Adrenal gland (tissue), 12 donors: ENCODE measurements around the gene MLLT1. TPM values are rescaled to one million over a fixed set of nuclear protein-coding genes. Genes with fewer than 3 reads are reported as not detected.

Experiments used
- DNase-seq, 7 donors: peaks; one replicate each; pipeline ENCODE4 v3.0.0-alpha.2; 2019 to 2020
- H3K27ac ChIP-seq, 5 donors: fragments of 200-600 bp; sonication (generic) in 4 of 5; 1 replicate in 3 of 5; 2 replicates in 2 of 5; pipeline versions ENCODE4 v1.5.1 to v1.8.0; 2016 to 2020; ENCODE audit warnings: mild to moderate bottlenecking in 1 of 5
- H3K27me3 ChIP-seq: fragments of 200-600 bp; 2 replicates; pipeline ENCODE4 v1.8.0; 2021
- H3K36me3 ChIP-seq, 2 donors: fragments of 200-600 bp; replicated peaks in 1 of 2; 1 replicate in 1 of 2; 2 replicates in 1 of 2; pipeline versions ENCODE4 v1.5.1 to v1.8.0; 2018 to 2022
- H3K4me1 ChIP-seq, 2 donors: fragments of 200-600 bp; replicated peaks in 1 of 2; 1 replicate in 1 of 2; 2 replicates in 1 of 2; pipeline versions ENCODE4 v1.5.1 to v1.8.0; 2018 to 2021
- H3K4me3 ChIP-seq, 4 donors: fragments of 200-600 bp; sonication (generic) in 3 of 4; one replicate each; pipeline ENCODE4 v1.5.1; 2016 to 2018
- H3K9me3 ChIP-seq, 3 donors: fragments of 200-600 bp; sonication (generic) in 1 of 3; replicated peaks in 1 of 3; 1 replicate in 2 of 3; 2 replicates in 1 of 3; pipeline versions ENCODE4 v1.5.1 to v1.8.0; 2016 to 2021
- POLR2A ChIP-seq, 2 donors: fragments of 450-650 bp; IDR thresholded peaks; one replicate each; pipeline ENCODE4 v1.6.1; 2017; ENCODE audit warnings: antibody characterized with exemption in 2 of 2, mild to moderate bottlenecking in 2 of 2, moderate library complexity in 1 of 2
- WGBS, 4 donors: extraction: QIAGEN DNeasy Blood & Tissue Kit in 2 of 4; methylation state at CpG; one replicate each; pipeline versions ENCODE4 v1.1.5 to v1.1.7; 2013 to 2017; 5-methylcytosine and 5-hydroxymethylcytosine counted together
- intact Hi-C, 2 donors: fragments of 100-400 bp; cut with DNase I; formaldehyde crosslinking; loops; one replicate each; pipeline versions ENCODE4 v1.14.1 to v1.15.0; 2022 to 2023
- polyA plus RNA-seq, 3 donors: library from polyadenylated mRNA; stranded (reverse); fragments of 200-250 nt in 2 of 3; fragments of 350-450 nt in 1 of 3; fragmentation: Illumina TruSeq in 1 of 3; extraction: RNeasy Lipid Tissue Mini Kit (QIAGEN cat#74804) in 1 of 3; gene quantifications; one replicate each; pipeline ENCODE4 v1.2.3, GENCODE V29; 2013 to 2014
- total RNA-seq, 9 donors: library from RNA; depleted of rRNA in 4 of 9; stranded (reverse); fragments of >200 nt in 4 of 9; fragments of 120-200 nt in 1 of 9; fragmentation: NEBNext Ultra II Directional in 1 of 9; extraction: Animal tissue kit (Norgen Biotek cat#: 25700) in 1 of 9; gene quantifications; one replicate each; pipeline versions ENCODE4 v1.1.0 to v1.2.4, GENCODE V29; 2013 to 2023
- TF ChIP-seq, protein P1 (sequence below), 6 experiments: fragments of 450-650 bp in 4 of 6; fragments of 200-600 bp in 2 of 6; sonication (generic) in 1 of 6; IDR thresholded peaks; 1 replicate in 5 of 6; 2 replicates in 1 of 6; pipeline versions ENCODE4 v1.5.1 to v1.8.0; 2016 to 2021; ENCODE audit warnings: antibody characterized with exemption in 6 of 6, mild to moderate bottlenecking in 2 of 6, moderate library complexity in 1 of 6
- donor health status: healthy with polysubstance abuse.
- donor health status: Bipolar disorder and iron deficiency.
- donor health status: DM: yes; HTN: yes; CAD: no.
- donor health status: DM: no; HTN: no; CAD: no.
- donor health status: DM: no; HTN: no; CAD: no.
- donor health status: DM: yes; HTN: yes; CAD: no.

Gene MLLT1
- total and polyA plus RNA-seq, 12 donors: 9.3 to 66.3 (median 28.2) TPM

DNA sequence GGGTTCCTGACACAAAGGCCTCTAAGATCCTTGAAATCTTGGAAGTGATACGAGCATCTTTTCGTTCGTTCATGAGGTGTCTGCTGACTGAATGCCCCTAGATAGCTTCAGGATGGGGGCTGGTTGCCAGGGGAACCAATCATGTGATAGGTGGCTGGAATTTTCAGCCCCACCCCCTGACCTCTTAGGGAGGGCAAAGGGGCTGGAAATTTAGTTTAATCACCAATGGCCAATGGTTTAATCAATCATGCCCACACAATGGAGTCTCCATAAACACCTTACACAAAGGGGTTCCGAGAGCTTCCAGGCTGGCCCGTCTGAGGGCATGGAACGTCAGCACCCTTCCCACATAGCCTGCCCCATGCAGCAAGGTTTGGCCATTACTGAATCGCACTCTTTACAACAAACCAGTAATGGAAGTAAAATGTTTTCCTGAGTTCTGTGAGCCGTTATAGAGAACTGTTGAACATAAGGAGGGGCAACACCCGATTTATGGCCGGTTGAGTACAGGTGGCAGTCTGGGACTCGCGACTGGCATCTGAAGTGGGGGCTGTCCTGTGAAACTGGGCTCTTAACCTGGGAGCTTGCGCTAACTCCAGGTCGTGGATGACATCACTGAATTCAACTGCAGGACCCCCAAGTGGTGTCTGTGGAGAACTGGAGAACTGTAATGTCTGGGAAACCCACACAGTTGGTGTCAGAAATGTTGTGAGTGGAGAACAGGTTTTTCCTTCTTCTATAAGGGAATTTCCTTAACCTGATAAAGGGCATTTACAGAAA lies 25.6 kb downstream of the MLLT1 start:
- no peak overlapping the region for H3K27ac ChIP-seq
- H3K4me3 ChIP-seq: no peak overlapping the region
- peaks cover 0 to 6% of the 10 kb centered on the region in 2 donors for H3K36me3 ChIP-seq
- 80 to 94% (median 90%) methylated on average over 14 of the region's 14 CpGs for WGBS, 4 donors
- H3K9me3 ChIP-seq: no peaks in the 10 kb centered on the region
- TF ChIP-seq POLR2A (IDR thresholded peaks at IDR 0.05): no peak
- TF ChIP-seq, protein P1, sequence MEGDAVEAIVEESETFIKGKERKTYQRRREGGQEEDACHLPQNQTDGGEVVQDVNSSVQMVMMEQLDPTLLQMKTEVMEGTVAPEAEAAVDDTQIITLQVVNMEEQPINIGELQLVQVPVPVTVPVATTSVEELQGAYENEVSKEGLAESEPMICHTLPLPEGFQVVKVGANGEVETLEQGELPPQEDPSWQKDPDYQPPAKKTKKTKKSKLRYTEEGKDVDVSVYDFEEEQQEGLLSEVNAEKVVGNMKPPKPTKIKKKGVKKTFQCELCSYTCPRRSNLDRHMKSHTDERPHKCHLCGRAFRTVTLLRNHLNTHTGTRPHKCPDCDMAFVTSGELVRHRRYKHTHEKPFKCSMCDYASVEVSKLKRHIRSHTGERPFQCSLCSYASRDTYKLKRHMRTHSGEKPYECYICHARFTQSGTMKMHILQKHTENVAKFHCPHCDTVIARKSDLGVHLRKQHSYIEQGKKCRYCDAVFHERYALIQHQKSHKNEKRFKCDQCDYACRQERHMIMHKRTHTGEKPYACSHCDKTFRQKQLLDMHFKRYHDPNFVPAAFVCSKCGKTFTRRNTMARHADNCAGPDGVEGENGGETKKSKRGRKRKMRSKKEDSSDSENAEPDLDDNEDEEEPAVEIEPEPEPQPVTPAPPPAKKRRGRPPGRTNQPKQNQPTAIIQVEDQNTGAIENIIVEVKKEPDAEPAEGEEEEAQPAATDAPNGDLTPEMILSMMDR (IDR thresholded peaks at IDR 0.05): no peak
- H3K4me1 ChIP-seq: peaks cover 4 to 13% of the 10 kb centered on the region in 2 donors
- no peaks in the 10 kb centered on the region for H3K27me3 ChIP-seq
- intact Hi-C loops: no loop called here
- DNase-seq: no peak

DNA sequence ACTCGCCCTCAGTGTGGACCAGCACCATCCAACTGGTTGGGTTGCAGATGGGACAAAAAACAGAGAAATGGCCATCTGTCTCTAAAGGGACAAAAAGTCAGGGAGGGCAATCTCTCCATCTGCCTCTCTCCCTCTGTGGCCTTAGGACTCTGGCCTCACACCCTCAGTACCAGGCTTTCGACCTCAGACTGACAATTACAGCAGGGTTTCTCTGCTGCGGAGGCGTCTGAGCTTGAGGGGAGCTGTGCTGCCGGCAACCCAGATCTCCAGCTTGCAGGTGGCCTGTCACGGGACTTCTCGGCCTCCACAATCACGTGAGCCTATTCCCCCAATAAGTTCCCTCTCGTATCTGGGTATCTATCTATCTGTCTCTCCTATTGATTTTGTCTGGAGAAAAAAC lies 27.7 kb downstream of the MLLT1 start:
- H3K27ac ChIP-seq: no peak overlapping the region
- intact Hi-C loops: no loop called here
- no peak for DNase-seq
- no peak for TF ChIP-seq POLR2A (IDR thresholded peaks at IDR 0.05)
- TF ChIP-seq, protein P1 (IDR thresholded peaks at IDR 0.05): no peak
- peaks cover 14 to 25% of the 10 kb centered on the region in 2 donors for H3K4me1 ChIP-seq
- no peaks in the 10 kb centered on the region for H3K36me3 ChIP-seq
- 83 to 100% (median 95%) methylated on average over 7 to 9 of the region's 9 CpGs for whole genome bisulfite sequencing, 4 donors
- H3K27me3 ChIP-seq: no peaks in the 10 kb centered on the region
- no peaks in the 10 kb centered on the region for H3K9me3 ChIP-seq
- no peak overlapping the region for H3K4me3 ChIP-seq

DNA sequence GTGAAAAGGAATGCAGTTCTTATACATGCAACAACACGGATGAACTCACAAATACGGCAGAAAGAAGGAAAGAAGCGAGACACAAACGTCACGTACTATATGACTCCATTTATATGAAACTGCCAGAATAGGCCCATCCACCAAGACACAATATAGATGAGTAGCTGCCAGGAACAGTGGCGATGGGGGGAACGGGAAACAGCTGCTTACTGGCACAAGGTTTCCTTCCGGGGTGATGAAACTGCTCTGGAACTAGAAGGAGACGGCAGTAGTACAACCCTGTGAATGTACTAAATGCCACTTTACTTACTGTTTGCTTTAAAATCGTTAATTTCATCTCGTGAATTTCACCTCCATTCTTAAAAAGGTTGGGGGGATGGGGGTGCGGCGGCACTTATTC lies 28.9 kb downstream of the MLLT1 start:
- no peak for DNase-seq
- TF ChIP-seq POLR2A (IDR thresholded peaks at IDR 0.05): no peak
- TF ChIP-seq, protein P1 (IDR thresholded peaks at IDR 0.05): no peak
- Histone ChIP-seq H3K9me3 (no peaks in the 10 kb centered on the region), H3K27ac (peak overlapping the region in 1 of 5 donors; percentile 7), H3K4me1 (peaks cover 14 to 25% of the 10 kb centered on the region in 2 donors), H3K4me3 (no peak overlapping the region), H3K27me3 (no peaks in the 10 kb centered on the region), H3K36me3 (no peaks in the 10 kb centered on the region)
- intact Hi-C loops: no loop called here
- WGBS, 4 donors: 85 to 90% (median 87%) methylated on average over 13 of the region's 13 CpGs

DNA sequence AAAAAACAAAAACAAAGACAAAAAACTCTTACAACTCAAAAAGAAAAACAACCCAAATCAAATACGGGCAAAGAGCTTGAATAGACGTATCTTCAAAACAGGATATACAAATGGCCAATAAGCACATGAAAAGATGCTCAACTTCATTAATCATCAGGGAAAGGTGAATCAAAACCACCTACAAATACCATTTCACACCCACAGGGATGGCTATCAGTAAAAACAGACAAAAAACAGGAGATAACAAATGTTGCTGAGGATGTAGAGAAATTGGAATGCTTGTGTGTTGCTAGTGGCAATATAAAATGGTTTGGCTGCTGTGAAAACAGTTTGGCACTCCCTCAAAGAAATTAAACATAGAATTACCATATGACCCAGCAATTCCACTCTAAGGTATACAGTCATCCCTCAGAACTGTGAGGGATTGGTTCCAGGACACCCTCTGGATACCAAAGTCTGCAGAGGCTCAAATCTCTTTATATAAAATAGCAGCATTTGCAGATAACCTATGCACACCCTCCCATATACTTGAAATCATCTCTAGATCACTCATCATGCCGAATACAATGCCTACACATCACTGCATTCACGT lies 29.7 kb downstream of the MLLT1 start:
- H3K27ac ChIP-seq: no peak overlapping the region
- intact Hi-C loops: no loop called here
- peaks cover 14 to 25% of the 10 kb centered on the region in 2 donors for H3K4me1 ChIP-seq

More for the DNA sequence above, 29.7 kb downstream of the MLLT1 start:
- TF ChIP-seq, protein P1 (IDR thresholded peaks at IDR 0.05): no peak
- no peak for TF ChIP-seq POLR2A (IDR thresholded peaks at IDR 0.05)
- Histone ChIP-seq H3K4me3 (no peak overlapping the region), H3K9me3 (no peaks in the 10 kb centered on the region), H3K36me3 (no peaks in the 10 kb centered on the region), H3K27me3 (no peaks in the 10 kb centered on the region)
- WGBS, 4 donors: 79 to 91% (median 88%) methylated on average over 4 of the region's 4 CpGs
- DNase-seq: no peak
